Astrocyte (in vitro differentiated cells and primary cell): ENCODE measurements around the gene CCDC159. TPM values are rescaled to one million over a fixed set of nuclear protein-coding genes. Genes with fewer than 3 reads are reported as not detected.

ENCODE experiments used
- total RNA-seq: library from RNA; stranded (reverse); gene quantifications from 2 replicates; pipeline ENCODE4 v1.2.1, GENCODE V29; 2021

CCDC159 gene
- total RNA-seq, 1 donor from 2014 or later: 11.8 TPM

Other genes starting within 250 kb of the CCDC159 start
- gene SPC24, start 190.7 kb upstream of the CCDC159 start, total RNA-seq: 2.0 and 3.2 TPM in 2 replicates
- gene KANK2, start 149.0 kb upstream of the CCDC159 start, total RNA-seq: 50.3 and 55.2 TPM in 2 replicates
- not detected in 2 replicates for gene ANGPTL8, start 106.9 kb upstream of the CCDC159 start, total RNA-seq
- 38.3 and 48.2 TPM in 2 replicates for gene DOCK6, start 84.0 kb upstream of the CCDC159 start, total RNA-seq
- not detected in 2 replicates for gene TSPAN16, start 50.4 kb upstream of the CCDC159 start, total RNA-seq
- 8.0 and 14.4 TPM in 2 replicates for gene RAB3D, start 6.9 kb upstream of the CCDC159 start, total RNA-seq
- 45.0 and 46.0 TPM in 2 replicates for gene TMEM205, start 251 bp upstream of the CCDC159 start, total RNA-seq
- gene PLPPR2, start 8.9 kb downstream of the CCDC159 start, total RNA-seq: 37.8 and 46.6 TPM in 2 replicates
- gene SWSAP1, start 28.1 kb downstream of the CCDC159 start, total RNA-seq: 1.7 and 1.8 TPM in 2 replicates
- gene EPOR, start 37.8 kb downstream of the CCDC159 start, total RNA-seq: 4.4 and 4.7 TPM in 2 replicates
- gene RGL3, start 72.8 kb downstream of the CCDC159 start, total RNA-seq: 1.3 and 3.6 TPM in 2 replicates
- gene ODAD3, start 88.6 kb downstream of the CCDC159 start, total RNA-seq: 0.62 and 0.66 TPM in 2 replicates
- gene PRKCSH, start 89.1 kb downstream of the CCDC159 start, total RNA-seq: 405 and 431 TPM in 2 replicates
- not detected in 2 replicates for gene ELAVL3, start 134.5 kb downstream of the CCDC159 start, total RNA-seq
- gene ZNF653, start 159.3 kb downstream of the CCDC159 start, total RNA-seq: 5.5 and 7.6 TPM in 2 replicates
- 17.8 and 21.9 TPM in 2 replicates for gene ECSIT, start 182.6 kb downstream of the CCDC159 start, total RNA-seq
- gene CNN1, start 192.3 kb downstream of the CCDC159 start, total RNA-seq: 201 and 236 TPM in 2 replicates
- gene ELOF1, start 212.7 kb downstream of the CCDC159 start, total RNA-seq: 75.7 and 78.8 TPM in 2 replicates
- gene ACP5, start 231.1 kb downstream of the CCDC159 start, total RNA-seq: not detected in 2 replicates